H9 (cell line): ENCODE measurements around the gene C5orf46. TPM values are rescaled to one million over a fixed set of nuclear protein-coding genes. Genes with fewer than 3 reads are reported as not detected.

Experiments used
- DNase-seq: peaks from one replicate; pipeline ENCODE4 v3.0.0-alpha.2; 2017
- H2AFZ ChIP-seq: one replicate; pipeline ENCODE4 v1.6.1; 2013; ENCODE audit warnings: mild to moderate bottlenecking, low read length, control low read depth, moderate library complexity
- H2AK5ac ChIP-seq: 2 replicates; pipeline ENCODE4 v1.6.1; 2013; ENCODE audit warnings: low read length, control low read depth, mixed read lengths; ENCODE audit not compliant: insufficient read length
- H2BK120ac ChIP-seq: one replicate; pipeline ENCODE4 v1.6.1; 2013; ENCODE audit warnings: low read depth, mild to moderate bottlenecking, low read length, control low read depth, inconsistent platforms; ENCODE audit not compliant: poor library complexity, severe bottlenecking
- H2BK12ac ChIP-seq: 2 replicates; pipeline ENCODE4 v1.6.1; 2013; ENCODE audit warnings: low read length, control low read depth, mixed read lengths, low read depth; ENCODE audit not compliant: insufficient read length
- H2BK15ac ChIP-seq: 2 replicates; pipeline ENCODE4 v1.6.1; 2013; ENCODE audit warnings: low read depth, low read length, control low read depth
- H2BK20ac ChIP-seq: one replicate; pipeline ENCODE4 v1.6.1; 2013; ENCODE audit warnings: low read depth, mild to moderate bottlenecking, low read length, control low read depth, inconsistent platforms; ENCODE audit not compliant: poor library complexity, severe bottlenecking
- H2BK5ac ChIP-seq: 2 replicates; pipeline ENCODE4 v1.6.1; 2013; ENCODE audit warnings: low read length, control low read depth, mixed read lengths; ENCODE audit not compliant: insufficient read length
- H3K14ac ChIP-seq: 2 replicates; pipeline ENCODE4 v1.6.1; 2013; ENCODE audit warnings: low read length, control low read depth; ENCODE audit not compliant: insufficient read depth
- H3K18ac ChIP-seq: 2 replicates; pipeline ENCODE4 v1.6.1; 2013; ENCODE audit warnings: low read depth, mild to moderate bottlenecking, mixed read lengths, low read length, control low read depth; ENCODE audit not compliant: insufficient read length
- H3K23ac ChIP-seq: 2 replicates; pipeline ENCODE4 v1.6.1; 2013; ENCODE audit warnings: low read length, control low read depth, mixed read lengths, low read depth; ENCODE audit not compliant: insufficient read length
- H3K23me2 ChIP-seq: 2 replicates; pipeline ENCODE4 v1.6.1; 2013; ENCODE audit warnings: low read depth, mild to moderate bottlenecking, mixed read lengths, low read length, control low read depth; ENCODE audit not compliant: insufficient read length, poor library complexity, severe bottlenecking
- H3K27ac ChIP-seq: 2 replicates; pipeline ENCODE4 v1.5.1; 2013; ENCODE audit warnings: low read length, control low read depth, mixed read lengths, low read depth; ENCODE audit not compliant: insufficient read length
- H3K27me3 ChIP-seq: 2 replicates; pipeline ENCODE4 v1.6.1; 2013; ENCODE audit warnings: low read length, control low read depth, inconsistent platforms; ENCODE audit not compliant: insufficient read depth
- H3K4ac ChIP-seq: 2 replicates; pipeline ENCODE4 v1.6.1; 2013; ENCODE audit warnings: low read depth, mild to moderate bottlenecking, control low read depth, inconsistent platforms, low read length, moderate library complexity
- H3K4me1 ChIP-seq: 2 replicates; pipeline ENCODE4 v1.6.1; 2013; ENCODE audit warnings: low read length, control low read depth, inconsistent platforms; ENCODE audit not compliant: insufficient read depth
- H3K4me2 ChIP-seq: 2 replicates; pipeline ENCODE4 v1.6.1; 2013; ENCODE audit warnings: low read length, control low read depth, mixed read lengths; ENCODE audit not compliant: insufficient read length, insufficient read depth
- H3K56ac ChIP-seq: 2 replicates; pipeline ENCODE4 v1.6.1; 2013; ENCODE audit warnings: low read depth, mild to moderate bottlenecking, mixed read lengths, low read length, control low read depth; ENCODE audit not compliant: insufficient read length
- H3K79me1 ChIP-seq: 2 replicates; pipeline ENCODE4 v1.6.1; 2013; ENCODE audit warnings: low read depth, mild to moderate bottlenecking, moderate library complexity, low read length, control low read depth, inconsistent platforms; ENCODE audit not compliant: insufficient read depth, poor library complexity, severe bottlenecking
- H3K79me2 ChIP-seq: 2 replicates; pipeline ENCODE4 v1.6.1; 2013; ENCODE audit warnings: low read length, control low read depth, inconsistent platforms; ENCODE audit not compliant: insufficient read depth
- H3K9ac ChIP-seq: 2 replicates; pipeline ENCODE4 v1.6.1; 2013; ENCODE audit warnings: low read length, control low read depth, mixed read lengths; ENCODE audit not compliant: insufficient read length; ENCODE audit errors: extremely low read depth
- H3K9me3 ChIP-seq: one replicate; pipeline ENCODE4 v1.6.1; 2013; ENCODE audit warnings: low read depth, low read length, inconsistent platforms; ENCODE audit not compliant: control insufficient read depth
- H3T11ph ChIP-seq: one replicate; pipeline ENCODE4 v1.6.1; 2013; ENCODE audit warnings: mild to moderate bottlenecking, low read length, control low read depth, inconsistent platforms
- H4K20me1 ChIP-seq: one replicate; pipeline ENCODE4 v1.6.1; 2013; ENCODE audit not compliant: control insufficient read depth, insufficient read length, insufficient read depth
- H4K5ac ChIP-seq: 2 replicates; pipeline ENCODE4 v1.6.1; 2013; ENCODE audit warnings: low read depth, mild to moderate bottlenecking, mixed read lengths, low read length, control low read depth; ENCODE audit not compliant: insufficient read length
- H4K8ac ChIP-seq: replicated peaks from 2 replicates; pipeline ENCODE4 v1.6.1; 2013; ENCODE audit warnings: low read length, control low read depth, mixed read lengths, low read depth; ENCODE audit not compliant: insufficient read length
- H4K91ac ChIP-seq: 2 replicates; pipeline ENCODE4 v1.6.1; 2013; ENCODE audit warnings: low read depth, mild to moderate bottlenecking, moderate library complexity, mixed read lengths, low read length, control low read depth; ENCODE audit not compliant: insufficient read length
- H3K27ac Mint-ChIP-seq, 3 experiments: 2 replicates in 2 of 3; 3 replicates in 1 of 3; pipeline ENCODE4 v1.8.0; 2020 to 2021; ENCODE audit warnings: mixed read lengths in 3 of 3, mild to moderate bottlenecking in 1 of 3, moderate library complexity in 1 of 3
- H3K27me3 Mint-ChIP-seq: 2 replicates; pipeline ENCODE4 v1.8.0; 2021; ENCODE audit warnings: low read depth, mild to moderate bottlenecking, moderate library complexity, mixed read lengths
- H3K36me3 Mint-ChIP-seq, 3 experiments: 2 replicates in 2 of 3; 3 replicates in 1 of 3; pipeline ENCODE4 v1.8.0; 2020 to 2021; ENCODE audit warnings: low read depth in 3 of 3, mixed read lengths in 3 of 3; ENCODE audit not compliant: insufficient read depth in 1 of 3
- H3K4me1 Mint-ChIP-seq, 2 experiments: 2 replicates each; pipeline ENCODE4 v1.8.0; 2020; ENCODE audit warnings: mixed read lengths in 2 of 2
- H3K4me3 Mint-ChIP-seq, 2 experiments: 2 replicates in 1 of 2; 3 replicates in 1 of 2; pipeline ENCODE4 v1.8.0; 2020 to 2021; ENCODE audit warnings: mild to moderate bottlenecking in 2 of 2, mixed read lengths in 2 of 2, moderate library complexity in 1 of 2
- H3K9me3 Mint-ChIP-seq, 2 experiments: 2 replicates in 1 of 2; 3 replicates in 1 of 2; pipeline ENCODE4 v1.8.0; 2020; ENCODE audit warnings: mild to moderate bottlenecking in 2 of 2, mixed read lengths in 2 of 2, moderate library complexity in 1 of 2
- WGBS: extraction: QIAGEN DNeasy Blood & Tissue Kit; methylation state at CpG from one replicate; pipeline ENCODE4 v1.1.7; 2013; ENCODE audit warnings: missing lambda C conversion rate, low lambda C conversion rate, mixed read lengths; ENCODE audit not compliant: insufficient read length; ENCODE audit errors: extremely low coverage; 5-methylcytosine and 5-hydroxymethylcytosine counted together
- total RNA-seq: library from RNA; stranded (reverse); gene quantifications from 2 replicates; pipeline ENCODE4 v1.2.1, GENCODE V29; 2021
- TF ChIP-seq, protein P1 (sequence below): fragments of 200-600 bp; sonication (generic); conservative IDR thresholded peaks from 3 replicates; pipeline ENCODE4 v1.8.0; 2021; ENCODE audit warnings: antibody characterized with exemption, mild to moderate bottlenecking

Gene C5orf46
- total RNA-seq, 1 experiment from 2014 or later = not detected

DNA sequence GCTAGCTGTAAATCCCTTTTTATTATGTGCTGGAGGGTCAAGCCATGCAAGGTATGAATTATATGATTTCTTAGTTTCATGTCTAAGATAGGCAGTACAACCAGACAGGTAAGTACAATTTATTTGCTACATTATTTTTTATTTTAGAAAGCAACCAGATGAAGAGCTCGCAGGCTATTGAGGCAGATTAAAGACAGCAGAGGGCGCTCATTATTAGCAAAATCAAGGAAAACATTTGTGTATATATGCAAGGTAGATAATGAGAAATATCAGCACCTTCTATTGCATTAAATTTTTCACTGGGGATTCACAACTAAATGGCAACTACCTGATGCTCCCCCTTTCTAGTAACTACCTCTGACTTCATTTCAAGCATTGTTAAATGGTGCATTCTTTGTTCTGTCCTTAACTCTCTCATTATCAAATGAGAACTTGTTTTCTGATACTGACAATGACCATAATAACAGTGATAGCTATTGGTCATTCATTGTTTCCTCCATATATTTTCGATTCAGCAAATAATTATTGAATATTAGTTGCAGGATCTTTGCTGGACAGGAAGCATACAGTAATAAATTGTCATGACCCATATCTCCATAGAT is 19.2 kb downstream of the C5orf46 start:
- Histone ChIP-seq H2BK20ac (no peak overlapping the region), H3K14ac (no peak overlapping the region), H3K56ac (no peak overlapping the region), H3T11ph (no peak overlapping the region), H4K5ac (no peak overlapping the region), H3K9me3 (no peaks in the 10 kb centered on the region), H3K23me2 (no peaks in the 10 kb centered on the region), H2BK12ac (no peak overlapping the region), H3K79me1 (no peaks in the 10 kb centered on the region), H3K27me3 (no peaks in the 10 kb centered on the region), H3K27ac (no peak overlapping the region), H2BK5ac (no peak overlapping the region), H4K91ac (no peak overlapping the region), H3K9ac (no peak overlapping the region), H3K4ac (no peak overlapping the region), H2AK5ac (no peak overlapping the region), H3K79me2 (no peaks in the 10 kb centered on the region), H3K18ac (no peak overlapping the region), H2BK120ac (no peak overlapping the region), H3K23ac (no peak overlapping the region), H2BK15ac (no peak overlapping the region), H2AFZ (no peak overlapping the region), H3K4me1 (peaks cover 5% of the 10 kb centered on the region; the same call in 1 of the 2 replicates), H3K4me2 (no peak overlapping the region), H4K8ac (no peak overlapping the region), H4K20me1 (no peaks in the 10 kb centered on the region)
- H3K27me3 Mint-ChIP-seq = no peaks in the 10 kb centered on the region
- no peak overlapping the region for H3K4me3 Mint-ChIP-seq
- TF ChIP-seq, protein P1, sequence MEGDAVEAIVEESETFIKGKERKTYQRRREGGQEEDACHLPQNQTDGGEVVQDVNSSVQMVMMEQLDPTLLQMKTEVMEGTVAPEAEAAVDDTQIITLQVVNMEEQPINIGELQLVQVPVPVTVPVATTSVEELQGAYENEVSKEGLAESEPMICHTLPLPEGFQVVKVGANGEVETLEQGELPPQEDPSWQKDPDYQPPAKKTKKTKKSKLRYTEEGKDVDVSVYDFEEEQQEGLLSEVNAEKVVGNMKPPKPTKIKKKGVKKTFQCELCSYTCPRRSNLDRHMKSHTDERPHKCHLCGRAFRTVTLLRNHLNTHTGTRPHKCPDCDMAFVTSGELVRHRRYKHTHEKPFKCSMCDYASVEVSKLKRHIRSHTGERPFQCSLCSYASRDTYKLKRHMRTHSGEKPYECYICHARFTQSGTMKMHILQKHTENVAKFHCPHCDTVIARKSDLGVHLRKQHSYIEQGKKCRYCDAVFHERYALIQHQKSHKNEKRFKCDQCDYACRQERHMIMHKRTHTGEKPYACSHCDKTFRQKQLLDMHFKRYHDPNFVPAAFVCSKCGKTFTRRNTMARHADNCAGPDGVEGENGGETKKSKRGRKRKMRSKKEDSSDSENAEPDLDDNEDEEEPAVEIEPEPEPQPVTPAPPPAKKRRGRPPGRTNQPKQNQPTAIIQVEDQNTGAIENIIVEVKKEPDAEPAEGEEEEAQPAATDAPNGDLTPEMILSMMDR = peak; percentile 78
- H3K9me3 Mint-ChIP-seq = no peaks in the 10 kb centered on the region; a peak in 1 of 5 replicates
- no peak for DNase-seq
- no CpG with 5 or more reads among the region's 3 CpGs for WGBS
- H3K36me3 Mint-ChIP-seq = peaks cover 0 to 6% (median 0%) of the 10 kb centered on the region in 3 experiments; a peak in 2 of 7 replicates
- no peak overlapping the region for H3K27ac Mint-ChIP-seq
- peaks cover 7 to 19% of the 10 kb centered on the region in 2 experiments for H3K4me1 Mint-ChIP-seq
